HepG2 (cell line): Measurements from ENCODE around the gene AFF1.

ENCODE experiments used
- BRCA1 ChIP-seq: sonication (generic); formaldehyde crosslinking; IDR thresholded peaks from 2 replicates; pipeline ENCODE4 v1.4.0; 2020; ENCODE audit warnings: missing genetic modification reagents
- FOXM1 ChIP-seq: sonication (generic); formaldehyde crosslinking; IDR thresholded peaks from 2 replicates; pipeline ENCODE4 v1.5.0; 2020; ENCODE audit warnings: missing genetic modification reagents
- HCFC1 ChIP-seq: fragments of 150-350 bp; IDR thresholded peaks from 2 replicates; pipeline ENCODE4 v1.6.1; 2014; ENCODE audit warnings: low read depth, low read length
- PHF8 ChIP-seq: sonication (generic); formaldehyde crosslinking; IDR thresholded peaks from 2 replicates; pipeline ENCODE4 v1.5.0; 2020; ENCODE audit warnings: missing genetic modification reagents
- POLR2AphosphoS2 ChIP-seq: IDR thresholded peaks from 2 replicates; pipeline ENCODE4 v1.6.1; 2011; ENCODE audit warnings: low read depth, low read length, improper control_type of control experiment
- U2AF1 ChIP-seq: fragments of 200-400 bp; formaldehyde crosslinking; optimal IDR thresholded peaks from 2 replicates; pipeline ENCODE3; 2017; ENCODE audit warnings: mild to moderate bottlenecking, low read depth, low read length
- ZBTB8A ChIP-seq: sonication (generic); formaldehyde crosslinking; IDR thresholded peaks from 2 replicates; pipeline ENCODE4 v1.4.0; 2020; ENCODE audit warnings: mild to moderate bottlenecking, low read depth, missing genetic modification reagents, borderline replicate concordance
- ZNF501 ChIP-seq: sonication (generic); formaldehyde crosslinking; IDR thresholded peaks from 2 replicates; pipeline ENCODE4 v1.5.1; 2020; ENCODE audit warnings: mild to moderate bottlenecking, moderate library complexity, missing genetic modification reagents
- TF ChIP-seq, protein P1 (sequence below), 2 experiments: sonication (generic) in 1 of 2; formaldehyde crosslinking in 1 of 2; IDR thresholded peaks; 2 replicates each; pipeline versions ENCODE4 v1.4.0 to v1.6.1; 2018 to 2020; ENCODE audit warnings: missing genetic modification reagents in 2 of 2, borderline replicate concordance in 1 of 2, low read depth in 1 of 2, mild to moderate bottlenecking in 1 of 2, missing biosample characterization in 1 of 2
- TF ChIP-seq, protein P2 (sequence below): sonication (generic); formaldehyde crosslinking; IDR thresholded peaks from 2 replicates; pipeline ENCODE4 v1.5.0; 2020; ENCODE audit warnings: mild to moderate bottlenecking, missing genetic modification reagents, moderate library complexity

DNA sequence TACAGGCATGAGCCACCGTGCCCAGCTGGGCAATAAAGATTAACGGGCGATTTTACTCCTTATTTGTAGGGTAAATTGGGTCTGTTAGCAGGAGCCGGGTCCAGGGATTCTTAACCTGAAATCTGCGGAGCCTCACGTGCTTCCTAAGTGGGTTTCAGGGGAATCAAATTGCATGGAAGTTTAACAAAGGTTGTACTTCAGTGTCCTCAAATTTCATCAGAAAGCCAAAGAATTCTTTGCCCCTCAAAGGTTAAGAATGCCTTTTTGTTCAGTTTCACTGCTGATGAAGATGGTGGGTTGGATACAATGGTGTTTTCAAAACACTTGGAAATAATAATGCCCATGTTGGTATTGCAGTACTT lies 67.9 kb downstream of the AFF1 start:
- TF ChIP-seq U2AF1 (no peak), ZNF501 (CRISPR knock-in tag) (no peak), POLR2AphosphoS2 (no peak), FOXM1 (CRISPR knock-in tag) (no peak), ZBTB8A (CRISPR knock-in tag) (no peak), HCFC1 (no peak), BRCA1 (CRISPR knock-in tag) (no peak), PHF8 (CRISPR knock-in tag) (no peak)
- TF ChIP-seq, protein P1, sequence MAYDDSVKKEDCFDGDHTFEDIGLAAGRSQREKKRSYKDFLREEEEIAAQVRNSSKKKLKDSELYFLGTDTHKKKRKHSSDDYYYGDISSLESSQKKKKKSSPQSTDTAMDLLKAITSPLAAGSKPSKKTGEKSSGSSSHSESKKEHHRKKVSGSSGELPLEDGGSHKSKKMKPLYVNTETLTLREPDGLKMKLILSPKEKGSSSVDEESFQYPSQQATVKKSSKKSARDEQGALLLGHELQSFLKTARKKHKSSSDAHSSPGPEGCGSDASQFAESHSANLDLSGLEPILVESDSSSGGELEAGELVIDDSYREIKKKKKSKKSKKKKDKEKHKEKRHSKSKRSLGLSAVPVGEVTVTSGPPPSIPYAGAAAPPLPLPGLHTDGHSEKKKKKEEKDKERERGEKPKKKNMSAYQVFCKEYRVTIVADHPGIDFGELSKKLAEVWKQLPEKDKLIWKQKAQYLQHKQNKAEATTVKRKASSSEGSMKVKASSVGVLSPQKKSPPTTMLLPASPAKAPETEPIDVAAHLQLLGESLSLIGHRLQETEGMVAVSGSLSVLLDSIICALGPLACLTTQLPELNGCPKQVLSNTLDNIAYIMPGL (CRISPR knock-in tag; IDR thresholded peaks at IDR 0.05; ENCODE audit: borderline replicate concordance in 1 of 2, low read depth in 1 of 2): no peak
- TF ChIP-seq, protein P2, sequence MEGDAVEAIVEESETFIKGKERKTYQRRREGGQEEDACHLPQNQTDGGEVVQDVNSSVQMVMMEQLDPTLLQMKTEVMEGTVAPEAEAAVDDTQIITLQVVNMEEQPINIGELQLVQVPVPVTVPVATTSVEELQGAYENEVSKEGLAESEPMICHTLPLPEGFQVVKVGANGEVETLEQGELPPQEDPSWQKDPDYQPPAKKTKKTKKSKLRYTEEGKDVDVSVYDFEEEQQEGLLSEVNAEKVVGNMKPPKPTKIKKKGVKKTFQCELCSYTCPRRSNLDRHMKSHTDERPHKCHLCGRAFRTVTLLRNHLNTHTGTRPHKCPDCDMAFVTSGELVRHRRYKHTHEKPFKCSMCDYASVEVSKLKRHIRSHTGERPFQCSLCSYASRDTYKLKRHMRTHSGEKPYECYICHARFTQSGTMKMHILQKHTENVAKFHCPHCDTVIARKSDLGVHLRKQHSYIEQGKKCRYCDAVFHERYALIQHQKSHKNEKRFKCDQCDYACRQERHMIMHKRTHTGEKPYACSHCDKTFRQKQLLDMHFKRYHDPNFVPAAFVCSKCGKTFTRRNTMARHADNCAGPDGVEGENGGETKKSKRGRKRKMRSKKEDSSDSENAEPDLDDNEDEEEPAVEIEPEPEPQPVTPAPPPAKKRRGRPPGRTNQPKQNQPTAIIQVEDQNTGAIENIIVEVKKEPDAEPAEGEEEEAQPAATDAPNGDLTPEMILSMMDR: no peak
